Measurements from ENCODE around the gene TRIM66. TPM values are rescaled to one million over a fixed set of nuclear protein-coding genes. Genes with fewer than 3 reads are reported as not detected.

TRIM66 gene, protein sequence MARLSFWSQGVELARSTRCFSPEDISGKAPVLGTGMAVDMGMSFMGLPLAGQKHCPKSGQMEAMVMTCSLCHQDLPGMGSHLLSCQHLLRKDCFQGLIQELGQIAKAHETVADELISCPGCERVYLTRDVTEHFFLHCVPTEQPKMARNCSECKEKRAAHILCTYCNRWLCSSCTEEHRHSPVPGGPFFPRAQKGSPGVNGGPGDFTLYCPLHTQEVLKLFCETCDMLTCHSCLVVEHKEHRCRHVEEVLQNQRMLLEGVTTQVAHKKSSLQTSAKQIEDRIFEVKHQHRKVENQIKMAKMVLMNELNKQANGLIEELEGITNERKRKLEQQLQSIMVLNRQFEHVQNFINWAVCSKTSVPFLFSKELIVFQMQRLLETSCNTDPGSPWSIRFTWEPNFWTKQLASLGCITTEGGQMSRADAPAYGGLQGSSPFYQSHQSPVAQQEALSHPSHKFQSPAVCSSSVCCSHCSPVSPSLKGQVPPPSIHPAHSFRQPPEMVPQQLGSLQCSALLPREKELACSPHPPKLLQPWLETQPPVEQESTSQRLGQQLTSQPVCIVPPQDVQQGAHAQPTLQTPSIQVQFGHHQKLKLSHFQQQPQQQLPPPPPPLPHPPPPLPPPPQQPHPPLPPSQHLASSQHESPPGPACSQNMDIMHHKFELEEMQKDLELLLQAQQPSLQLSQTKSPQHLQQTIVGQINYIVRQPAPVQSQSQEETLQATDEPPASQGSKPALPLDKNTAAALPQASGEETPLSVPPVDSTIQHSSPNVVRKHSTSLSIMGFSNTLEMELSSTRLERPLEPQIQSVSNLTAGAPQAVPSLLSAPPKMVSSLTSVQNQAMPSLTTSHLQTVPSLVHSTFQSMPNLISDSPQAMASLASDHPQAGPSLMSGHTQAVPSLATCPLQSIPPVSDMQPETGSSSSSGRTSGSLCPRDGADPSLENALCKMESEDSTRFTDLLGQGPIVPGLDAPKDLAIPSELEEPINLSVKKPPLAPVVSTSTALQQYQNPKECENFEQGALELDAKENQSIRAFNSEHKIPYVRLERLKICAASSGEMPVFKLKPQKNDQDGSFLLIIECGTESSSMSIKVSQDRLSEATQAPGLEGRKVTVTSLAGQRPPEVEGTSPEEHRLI (N-terminal part only)
- 1 to 10 TPM in 9 of 10 donors, under 1 TPM in 1; 0.89 to 6.8 (median 2.6) TPM for polyA plus RNA-seq (ENCODE audit: insufficient read length in 10 of 10)
- long read RNA-seq, donor 1, partial matches to known transcripts: 1,885 of 3,771 reads
- long read RNA-seq, donor 1, other reads (novel, unspliced or antisense): 1,886 of 3,771 reads
- long read RNA-seq, donor 2, partial matches to known transcripts: 2,068 of 3,821 reads
- long read RNA-seq, donor 2, other reads (novel, unspliced or antisense): 1,753 of 3,821 reads
- long read RNA-seq, donor 3: 0 reads
- long read RNA-seq, donor 4, partial matches to known transcripts: 1,664 of 2,773 reads
- long read RNA-seq, donor 4, other reads (novel, unspliced or antisense): 1,109 of 2,773 reads
- long read RNA-seq, donor 5, partial matches to known transcripts: 3,458 of 5,639 reads
- long read RNA-seq, donor 5, other reads (novel, unspliced or antisense): 2,181 of 5,639 reads
- long read RNA-seq, donor 6: 0 reads
- long read RNA-seq, donor 7: 0 reads
- long read RNA-seq, donor 8: 0 reads
- long read RNA-seq, donor 9: 0 reads

- DNase-seq: peak; percentile 97 to 99 (median 97)
Measured at GRCh38 chr11:8682303-8683114, at the start of gene TRIM66, which contains the start of gene RPL27A. TSS of gene TRIM66 (minus strand) at chr11:8682665. CDS start at chr11:8672274, 10,391 bp downstream. TSS of gene RPL27A (plus strand) at chr11:8682792. CDS start at chr11:8682814, 22 bp downstream.

GRCh38 chr11:8731647-8732323 is 49.3 kb upstream of the TRIM66 start:
- DNase-seq: no peak

DNA sequence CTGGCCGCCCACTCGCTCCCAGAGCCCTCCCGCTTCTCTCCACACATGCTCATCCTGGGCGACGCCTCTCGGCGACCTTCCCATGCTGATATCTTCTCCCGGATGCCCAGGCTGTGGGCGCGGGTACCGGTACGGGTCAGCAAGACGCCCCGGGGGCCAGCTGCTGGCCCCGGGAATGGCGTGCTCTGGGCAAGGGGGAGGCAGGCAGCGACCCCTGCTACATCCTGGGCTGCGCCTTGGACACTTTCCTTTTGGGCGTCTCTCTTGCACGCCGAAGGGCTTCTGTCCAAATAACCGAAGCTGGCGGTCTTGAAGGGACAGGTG is 48.2 kb upstream of the TRIM66 start:
- DNase-seq: no peak

- DNase-seq: no peak
Measured at GRCh38 chr11:8729837-8730696, 47.6 kb upstream of the TRIM66 start.

- DNase-seq: no peak
Measured at GRCh38 chr11:8729067-8729466, 46.6 kb upstream of the TRIM66 start.

- DNase-seq: peak in 1 of 3 donors; percentile 63
Measured at GRCh38 chr11:8728563-8728962, 46.1 kb upstream of the TRIM66 start.

- DNase-seq: no peak
Measured at GRCh38 chr11:8726395-8726794, 43.9 kb upstream of the TRIM66 start.

DNA sequence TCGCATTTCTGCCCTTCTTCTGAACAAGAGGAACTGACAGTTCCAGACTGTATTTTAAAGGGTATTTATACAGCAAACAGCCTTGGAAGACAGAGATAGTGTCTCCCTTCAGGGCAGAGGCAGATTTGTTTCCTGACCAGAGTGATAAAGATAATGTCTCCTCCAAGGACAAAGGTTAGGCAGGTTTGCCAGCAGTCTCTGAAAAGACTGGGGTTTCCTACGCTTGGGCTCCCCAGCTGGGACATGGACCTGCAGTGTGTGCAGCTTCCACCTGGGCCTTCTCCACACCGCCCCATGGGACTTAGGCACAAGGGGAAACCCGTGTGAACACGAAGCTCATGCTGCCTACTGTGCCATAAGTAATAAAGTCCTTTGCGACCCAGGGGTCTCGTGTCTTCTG is 42.2 kb upstream of the TRIM66 start:
- no peak for DNase-seq

DNA sequence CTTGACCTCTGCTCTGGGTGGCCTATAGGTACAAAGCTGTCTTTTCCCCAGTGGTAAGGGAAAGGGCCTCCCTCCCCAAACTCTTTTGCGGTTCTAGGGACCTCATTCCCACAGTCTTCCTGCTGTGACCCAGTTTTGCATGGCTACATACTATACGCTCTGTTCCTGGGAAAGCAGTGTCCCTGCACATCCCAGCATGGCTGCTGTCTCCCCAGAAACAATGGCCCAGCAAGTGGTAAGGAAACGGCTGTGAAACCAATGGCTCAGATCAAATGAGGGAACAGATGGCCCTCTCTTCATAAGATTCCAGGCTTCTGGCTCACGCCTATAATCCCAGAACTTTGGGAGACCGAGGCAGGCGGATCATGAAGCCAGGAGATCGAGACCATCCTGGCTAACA is 41.2 kb upstream of the TRIM66 start:
- no peak for DNase-seq

DNA sequence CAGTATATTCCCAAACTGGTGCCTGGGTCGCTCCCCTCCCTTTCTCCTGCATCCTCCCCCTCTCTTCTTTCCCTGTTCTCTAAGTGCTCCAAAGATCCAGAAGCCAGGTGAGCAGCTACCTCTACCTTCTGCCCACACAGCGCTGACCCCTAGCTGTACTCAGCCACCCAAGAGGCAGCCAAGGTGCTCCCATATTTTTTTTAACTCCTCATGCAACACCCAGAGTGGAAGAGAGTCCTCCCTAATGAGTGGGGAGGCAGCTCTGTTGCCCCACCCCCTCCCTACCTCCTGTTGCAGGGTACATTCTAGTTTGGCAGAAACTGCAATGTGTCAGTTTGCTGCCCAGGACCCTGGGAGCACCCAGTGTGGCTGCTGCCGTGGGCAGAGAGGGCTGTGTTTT is 40.3 kb upstream of the TRIM66 start:
- DNase-seq: no peak

GRCh38 chr11:8721609-8722500 is 39.4 kb upstream of the TRIM66 start:
- peak; percentile 57 to 86 (median 71) for DNase-seq

- DNase-seq: peak in 2 of 3 donors; percentile 62 to 84
Measured at GRCh38 chr11:8720868-8721608, 38.6 kb upstream of the TRIM66 start.

DNA sequence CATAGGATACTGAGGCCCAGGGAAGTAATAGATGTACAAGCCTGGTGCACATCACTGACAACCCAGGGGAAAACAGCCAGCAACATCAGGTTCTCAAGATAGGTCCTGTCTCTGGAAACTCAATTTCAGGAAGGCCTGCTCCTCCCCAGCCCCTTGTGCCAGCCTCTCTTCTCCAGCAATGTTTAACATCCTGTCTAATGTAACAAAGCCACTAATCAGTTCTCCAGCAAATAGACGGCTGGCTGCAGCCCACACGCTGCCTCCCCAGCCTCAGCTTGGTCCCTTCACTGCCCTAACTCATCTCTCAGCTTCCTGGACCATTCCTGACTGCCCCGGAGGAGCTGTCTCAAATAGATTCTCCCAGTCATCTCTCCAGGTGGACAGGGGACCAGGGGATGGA is 37.9 kb upstream of the TRIM66 start:
- DNase-seq: peak in 1 of 3 donors; percentile 54

DNA sequence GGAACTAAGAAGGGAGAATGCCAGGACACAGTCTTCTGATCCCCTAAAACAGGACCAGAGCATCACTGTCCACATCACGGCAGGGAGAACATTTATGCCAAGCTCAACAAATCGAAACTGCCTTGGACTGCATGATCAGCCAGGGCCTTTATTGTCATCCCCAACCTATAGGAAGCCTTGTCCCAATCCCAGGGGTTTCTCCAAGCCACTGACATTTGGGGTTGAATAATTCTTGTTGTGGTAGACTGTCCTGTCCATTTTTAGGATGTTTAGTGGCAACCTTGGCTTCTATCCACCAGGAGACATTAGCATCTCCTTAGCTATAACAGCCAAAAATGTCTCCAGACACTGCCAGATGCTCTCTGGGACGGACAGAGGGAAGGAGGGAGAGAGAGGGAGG is 37.3 kb upstream of the TRIM66 start:
- no peak for DNase-seq

DNA sequence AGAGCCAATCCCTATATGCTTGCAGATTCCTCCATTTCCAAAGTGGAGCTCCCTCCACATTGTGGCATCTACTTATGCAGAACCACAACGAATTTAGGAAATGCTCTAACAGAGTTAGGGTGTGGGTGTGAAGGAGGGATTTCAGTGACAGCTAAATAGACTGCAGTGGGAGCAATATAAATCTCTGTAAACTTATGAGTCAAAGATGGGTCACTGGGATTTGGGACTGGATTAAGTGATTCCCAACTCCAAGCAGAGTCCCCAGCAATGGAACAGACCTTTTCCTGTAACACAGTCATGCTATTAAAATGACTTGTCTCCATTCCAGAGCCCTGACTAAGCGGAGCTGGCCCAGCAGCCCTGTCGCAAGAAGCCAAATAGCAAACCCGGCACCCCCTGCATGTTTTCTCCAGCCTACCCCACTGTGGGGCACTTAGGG is 36.8 kb upstream of the TRIM66 start:
- peak; percentile 83 to 96 (median 88) for DNase-seq

All from muscle of back (tissue), 13 donors.